GM18517 (cell line): Measurements from ENCODE around the gene UGT2B28.
"Not testable (repeated sequence)": the region's sequence is repeated elsewhere in the genome, so short reads cannot be mapped to it uniquely, and the experiment has no call there.

Experiments
- ATAC-seq: cut with Tn5 transposase; IDR thresholded peaks from one replicate; pipeline ENCODE4 v1.9.1; 2021; ENCODE audit warnings: mild to moderate bottlenecking, moderate library complexity; ENCODE audit not compliant: unreplicated experiment

Gene UGT2B28

GRCh38 chr4:69280081-69280480 lies at the start of gene UGT2B28:
UGT2B28 (plus strand) TSS chr4:69280475; CDS start chr4:69280501, 26 bp downstream.
- not testable (repeated sequence) for ATAC-seq

GRCh38 chr4:69239092-69239491 lies 41.2 kb upstream of the UGT2B28 start:
- ATAC-seq = no peak

- no peak for ATAC-seq
These were observed 40.6 kb upstream of the UGT2B28 start for GRCh38 chr4:69239557-69240168.

GRCh38 chr4:69240787-69241186 lies 39.5 kb upstream of the UGT2B28 start:
- ATAC-seq = not testable (repeated sequence)

- not testable (repeated sequence) for ATAC-seq
These were observed 38.5 kb upstream of the UGT2B28 start for GRCh38 chr4:69241746-69242145.

- ATAC-seq = not testable (repeated sequence)
These were observed 37.6 kb upstream of the UGT2B28 start for GRCh38 chr4:69242562-69243240.

GRCh38 chr4:69250884-69251283 lies 29.4 kb upstream of the UGT2B28 start:
- ATAC-seq = not testable (repeated sequence)

GRCh38 chr4:69253147-69253772 lies 27.0 kb upstream of the UGT2B28 start:
- ATAC-seq = not testable (repeated sequence)

- not testable (repeated sequence) for ATAC-seq
These were observed 11.7 kb upstream of the UGT2B28 start for GRCh38 chr4:69268612-69269011.

GRCh38 chr4:69296356-69296755 lies 16.1 kb downstream of the UGT2B28 start:
- not testable (repeated sequence) for ATAC-seq

- ATAC-seq = not testable (repeated sequence)
These were observed 28.3 kb downstream of the UGT2B28 start for GRCh38 chr4:69308426-69309033.

- not testable (repeated sequence) for ATAC-seq
These were observed 29.3 kb downstream of the UGT2B28 start for GRCh38 chr4:69309549-69310076.

- not testable (repeated sequence) for ATAC-seq
These were observed 30.0 kb downstream of the UGT2B28 start for GRCh38 chr4:69310262-69310661.

GRCh38 chr4:69317669-69318298 lies 37.5 kb downstream of the UGT2B28 start:
- peak; percentile 76 for ATAC-seq

- ATAC-seq = no peak
These were observed 41.0 kb downstream of the UGT2B28 start for GRCh38 chr4:69321153-69321729.

- no peak for ATAC-seq
These were observed 41.8 kb downstream of the UGT2B28 start for GRCh38 chr4:69322055-69322454.

GRCh38 chr4:69323284-69323683 lies 43.0 kb downstream of the UGT2B28 start:
- no peak for ATAC-seq

GRCh38 chr4:69330345-69331047 lies 50.2 kb downstream of the UGT2B28 start:
- no peak for ATAC-seq

- ATAC-seq = not testable (repeated sequence)
These were observed 51.0 kb downstream of the UGT2B28 start for GRCh38 chr4:69331304-69331703.

GRCh38 chr4:69335485-69335884 lies 55.2 kb downstream of the UGT2B28 start:
- ATAC-seq = not testable (repeated sequence)
